ENCODE data around the gene ATG5.

GRCh38 chr6:106220485-106220884, 105.1 kb downstream of the ATG5 start:
- TF ChIP-seq CTCF (IDR thresholded peaks at IDR 0.05) (no peak), EZH2 (IDR thresholded peaks at IDR 0.05; ENCODE audit: borderline replicate concordance, insufficient read depth, low read depth, low read length, poor library complexity, severe bottlenecking) (no peak)

All from B cell (primary cell).